GM21447 (cell line): ENCODE results near the gene KRT20.

Experiments
- ATAC-seq: cut with Tn5 transposase; IDR thresholded peaks from one replicate; pipeline ENCODE4 v1.9.1; 2021; ENCODE audit not compliant: unreplicated experiment

KRT20 gene

DNA sequence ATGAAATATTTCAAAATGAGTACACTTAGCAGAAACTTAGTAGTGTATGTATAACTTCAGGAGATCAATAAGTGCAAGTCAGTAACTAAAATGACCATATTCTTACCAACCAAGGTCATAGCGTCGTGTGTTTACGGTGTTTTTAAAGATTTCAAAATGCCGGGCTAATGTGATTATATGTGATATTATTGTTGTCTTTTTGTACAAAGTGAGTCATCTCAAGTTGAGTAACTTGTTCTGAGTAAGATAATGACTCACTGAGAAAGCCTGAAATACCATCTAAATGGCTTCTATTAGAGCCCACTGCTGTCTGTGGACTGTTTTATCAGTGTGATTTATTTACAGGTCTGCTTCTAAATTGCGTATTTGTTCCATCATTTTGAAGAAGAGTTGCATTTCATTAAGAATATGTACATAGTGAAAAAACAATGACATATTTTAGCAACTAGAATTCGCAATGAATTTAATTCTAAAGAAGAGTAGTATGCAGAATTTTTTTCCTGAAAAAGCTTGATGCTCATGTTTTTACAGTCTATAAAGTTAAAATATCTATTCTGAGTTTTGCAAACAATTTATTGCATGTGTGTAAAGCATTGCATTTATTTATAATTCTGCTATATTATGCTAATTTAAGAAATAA lies 30.7 kb downstream of the KRT20 start:
- no peak for ATAC-seq

DNA sequence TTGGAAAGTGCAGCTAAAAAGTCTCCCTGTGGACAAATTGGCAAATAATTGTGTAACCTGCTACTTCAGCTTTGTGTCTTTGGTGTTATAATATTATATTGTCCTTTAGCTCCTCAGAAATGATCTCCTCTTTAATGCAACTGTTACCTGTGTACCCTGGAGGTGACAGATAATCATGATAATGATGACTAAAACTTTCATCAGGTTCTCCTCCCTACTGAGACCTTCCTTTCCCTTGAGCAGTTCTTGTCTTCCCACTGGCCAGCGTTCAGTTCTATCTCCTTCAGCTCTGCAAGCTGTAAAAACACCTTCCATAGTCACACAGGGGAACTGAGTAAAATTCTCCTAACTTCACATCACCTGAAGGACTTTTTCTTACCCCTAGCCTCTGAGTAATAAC lies 32.7 kb downstream of the KRT20 start:
- ATAC-seq: no peak

GRCh38 chr17:40850293-40850972 lies 34.6 kb downstream of the KRT20 start:
- ATAC-seq: no peak

GRCh38 chr17:40849723-40850122 lies 35.3 kb downstream of the KRT20 start:
- ATAC-seq: no peak

GRCh38 chr17:40848583-40849235 lies 36.3 kb downstream of the KRT20 start:
- no peak for ATAC-seq

DNA sequence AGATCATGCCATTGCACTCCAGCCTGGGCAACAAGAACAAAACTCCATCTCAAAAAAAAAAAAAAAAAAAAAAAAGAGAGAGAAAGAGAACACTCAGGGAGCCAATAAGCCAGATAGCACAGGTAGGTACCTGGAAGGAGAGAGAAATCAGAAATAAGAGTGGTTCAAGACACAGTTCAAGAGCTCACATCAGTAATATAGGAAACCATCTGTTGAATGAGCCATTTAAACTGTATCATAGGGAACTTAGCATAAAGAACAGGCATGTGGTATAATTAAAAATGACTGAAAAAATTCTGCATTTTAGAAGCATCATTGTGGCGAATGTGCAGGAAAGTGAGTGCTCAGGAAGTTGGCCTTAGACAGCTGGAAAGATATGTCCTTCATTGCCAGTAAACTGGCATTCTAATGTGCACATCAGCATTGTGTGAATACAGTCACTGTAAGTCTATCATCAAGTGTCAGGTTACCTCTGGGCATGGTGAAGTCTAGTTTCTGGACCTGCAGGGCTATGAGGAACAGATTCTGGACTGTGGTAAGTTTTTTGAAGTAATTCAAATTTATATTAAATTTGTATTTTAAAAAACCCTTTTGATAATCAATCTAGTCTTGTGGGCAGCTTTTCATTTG lies 38.4 kb downstream of the KRT20 start:
- ATAC-seq: no peak

- no peak for ATAC-seq
These were observed 40.4 kb downstream of the KRT20 start for GRCh38 chr17:40844671-40845107.

DNA sequence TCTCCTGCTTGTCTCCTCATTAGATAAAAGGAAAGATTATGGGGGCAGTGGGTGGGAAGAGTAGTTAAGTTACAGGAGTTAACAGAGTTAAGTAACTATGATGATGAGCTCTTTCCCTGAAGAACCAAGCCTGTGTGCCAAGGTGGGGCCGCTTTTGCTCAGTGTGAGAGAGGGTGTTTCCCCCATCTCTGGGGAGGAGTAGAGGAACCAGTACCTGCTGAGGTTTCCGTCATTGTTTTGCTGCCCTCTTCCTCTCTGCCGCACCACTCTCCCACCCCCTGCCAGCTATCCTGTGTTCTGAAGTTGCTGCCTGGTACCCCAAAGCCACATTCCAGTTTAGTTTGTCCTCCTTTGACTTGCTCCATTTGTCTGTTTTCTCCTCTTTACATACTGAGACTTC lies 41.8 kb downstream of the KRT20 start:
- no peak for ATAC-seq

DNA sequence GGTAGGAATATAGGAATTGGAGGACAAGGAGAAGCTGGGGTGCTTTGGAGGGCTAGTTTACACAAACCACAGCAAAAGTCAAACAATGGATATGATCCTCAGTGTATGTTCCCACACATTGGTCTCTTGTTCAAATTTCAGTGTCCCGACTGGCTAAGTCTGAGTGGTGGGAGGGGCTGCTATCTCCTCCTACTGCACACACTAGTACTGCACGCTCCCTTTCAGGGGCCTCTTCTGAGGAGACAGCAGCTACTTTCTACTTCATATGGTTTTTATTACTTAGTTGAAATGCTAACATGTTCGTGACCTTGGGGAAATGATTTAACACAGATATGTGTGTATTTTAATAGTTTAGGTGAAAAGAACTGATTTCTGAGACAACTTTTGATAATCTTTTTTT lies 43.8 kb downstream of the KRT20 start:
- ATAC-seq: no peak

GRCh38 chr17:40839194-40839593 lies 45.8 kb downstream of the KRT20 start:
- no peak for ATAC-seq

DNA sequence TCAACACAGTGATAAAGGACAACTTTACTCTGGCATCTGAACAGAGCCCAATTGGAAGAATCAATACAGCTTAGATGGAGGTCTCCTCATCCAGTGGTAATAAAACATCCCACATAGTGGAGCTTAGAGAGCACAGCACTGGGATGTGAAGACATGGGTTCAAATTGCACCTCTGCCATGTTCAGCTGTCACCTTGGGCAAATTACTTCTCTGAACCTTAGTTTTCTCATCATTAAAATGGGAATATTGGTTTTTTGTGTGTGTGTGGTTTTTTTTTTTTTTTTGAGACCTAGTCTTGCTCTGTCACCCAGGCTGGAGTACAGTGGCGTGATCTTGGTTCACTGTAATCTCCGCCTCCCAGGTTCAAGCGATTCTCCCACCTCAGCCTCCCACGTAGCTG lies 49.0 kb downstream of the KRT20 start:
- no peak for ATAC-seq

DNA sequence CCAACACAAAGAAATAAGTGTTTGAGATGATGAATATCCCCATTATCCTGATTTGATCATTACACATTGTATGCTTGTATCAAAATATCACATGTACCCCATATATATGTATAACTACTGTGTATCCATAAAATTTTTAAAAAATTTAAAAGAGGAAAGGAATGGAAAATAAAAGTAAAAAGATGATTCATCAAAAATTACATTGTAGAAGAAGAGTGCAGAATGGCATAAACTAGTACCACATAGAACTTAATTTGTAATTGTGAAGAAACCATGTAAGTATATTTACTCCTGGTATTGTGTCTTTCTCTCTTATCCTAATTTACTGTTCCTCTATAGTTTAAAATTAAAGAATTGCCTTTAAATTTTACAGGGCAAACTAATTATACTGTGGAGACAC lies 51.2 kb downstream of the KRT20 start:
- no peak for ATAC-seq

GRCh38 chr17:40832840-40833239 lies 52.2 kb downstream of the KRT20 start:
- ATAC-seq: no peak

- no peak for ATAC-seq
These were observed 54.8 kb downstream of the KRT20 start for GRCh38 chr17:40830085-40830776.

- no peak for ATAC-seq
These were observed 56.5 kb downstream of the KRT20 start for GRCh38 chr17:40828454-40829044.

DNA sequence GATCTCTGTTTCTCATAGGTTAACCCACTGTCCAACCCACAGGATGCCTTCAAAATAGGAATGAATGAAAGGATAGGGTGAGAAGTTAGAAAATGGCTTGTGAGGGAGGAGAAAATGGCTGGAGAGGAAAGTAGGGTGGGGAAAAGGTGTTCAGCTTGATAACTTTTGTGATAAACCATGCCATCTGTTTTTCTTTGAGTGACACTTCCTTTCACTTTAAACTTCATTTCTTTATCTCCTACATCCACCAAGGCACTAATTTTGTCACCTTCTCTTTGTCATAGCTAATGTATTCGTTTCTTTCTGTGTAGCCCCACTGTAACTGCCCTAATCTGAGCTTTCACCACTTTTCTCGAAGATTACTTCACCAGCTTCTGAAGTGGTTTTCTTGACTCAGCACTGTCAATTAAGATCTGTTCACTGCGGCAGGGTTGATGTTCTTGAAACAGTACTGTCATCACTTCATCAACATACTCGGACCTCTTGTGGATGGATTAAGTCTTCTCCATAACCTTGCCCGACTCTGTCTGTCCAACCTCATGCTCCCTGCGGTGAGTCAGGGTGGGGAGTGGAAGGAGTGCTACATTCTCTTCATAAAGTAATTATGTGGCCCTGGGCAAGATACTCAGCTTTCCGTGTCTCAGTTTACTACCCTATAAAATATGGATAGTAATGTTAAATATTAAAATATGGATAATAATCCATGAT lies 57.1 kb downstream of the KRT20 start:
- no peak for ATAC-seq
